HEK293 (cell line): Measurements from ENCODE around the gene TMEM11.

Source experiments
- CTCF ChIA-PET: fragments of 350-600 bp; formaldehyde crosslinking; extraction: SDS; loops from one replicate; lab custom pipeline; 2021; ENCODE audit warnings: antibody characterized with exemption; lab: Yijun Ruan, JAX
- POLR2A ChIA-PET: fragments of 300-600 bp; formaldehyde crosslinking; extraction: SDS; loops from one replicate; lab custom pipeline; 2020; ENCODE audit warnings: antibody characterized with exemption, inconsistent platforms; lab: Yijun Ruan, JAX
- H3K27ac ChIP-seq: fragments of 200-500 bp; sonication (Bioruptor generic); 2 replicates; pipeline ENCODE4 v1.5.1; 2014; ENCODE audit warnings: low read depth, low read length, control low read depth, inconsistent platforms; ENCODE audit errors: extremely low read depth
- H3K36me3 ChIP-seq, 2 experiments: fragments of 200-500 bp in 1 of 2; sonication (Bioruptor generic) in 1 of 2; 1 replicate in 1 of 2; 2 replicates in 1 of 2; pipeline ENCODE4 v1.5.1; 2014 to 2017; ENCODE audit warnings: inconsistent platforms in 2 of 2, low read length in 2 of 2; ENCODE audit not compliant: control insufficient read depth in 2 of 2, insufficient read depth in 1 of 2
- H3K4me1 ChIP-seq: fragments of 200-500 bp; sonication (Bioruptor generic); 2 replicates; pipeline ENCODE4 v1.5.1; 2014; ENCODE audit warnings: mild to moderate bottlenecking, low read length, inconsistent platforms; ENCODE audit not compliant: control insufficient read depth, insufficient read depth
- H3K4me3 ChIP-seq: 2 replicates; pipeline ENCODE4 v1.5.1; 2011; ENCODE audit warnings: low read depth, mild to moderate bottlenecking, control low read depth, low read length, moderate library complexity
- H3K9me3 ChIP-seq: fragments of 200-500 bp; sonication (Bioruptor generic); 2 replicates; pipeline ENCODE4 v1.5.1; 2014; ENCODE audit warnings: low read depth, low read length, inconsistent platforms; ENCODE audit not compliant: control insufficient read depth, insufficient read depth
- BCL11A ChIP-seq: fragments of 450-650 bp; formaldehyde crosslinking; IDR thresholded peaks from 2 replicates; pipeline ENCODE4 v1.5.1; 2016; ENCODE audit warnings: low read depth, missing biosample characterization, missing genetic modification characterization
- RBAK ChIP-seq: fragments of 450-650 bp; formaldehyde crosslinking; IDR thresholded peaks from 2 replicates; pipeline ENCODE4 v1.5.1; 2016; ENCODE audit warnings: missing biosample characterization, missing genetic modification characterization
- SCRT2 ChIP-seq: fragments of 450-650 bp; formaldehyde crosslinking; IDR thresholded peaks from 2 replicates; pipeline ENCODE4 v1.5.1; 2016; ENCODE audit warnings: missing biosample characterization, missing genetic modification characterization
- ZBTB48 ChIP-seq: fragments of 450-650 bp; formaldehyde crosslinking; IDR thresholded peaks from 2 replicates; pipeline ENCODE4 v1.5.1; 2016; ENCODE audit warnings: missing biosample characterization, missing genetic modification characterization
- ZFHX2 ChIP-seq: fragments of 450-650 bp; formaldehyde crosslinking; conservative IDR thresholded peaks from 2 replicates; pipeline ENCODE4 v1.5.1; 2016; ENCODE audit warnings: missing biosample characterization, missing genetic modification characterization
- ZNF211 ChIP-seq: fragments of 450-650 bp; formaldehyde crosslinking; IDR thresholded peaks from 2 replicates; pipeline ENCODE4 v1.5.1; 2016; ENCODE audit warnings: low read depth, missing biosample characterization, missing genetic modification characterization
- ZNF248 ChIP-seq: fragments of 450-650 bp; formaldehyde crosslinking; IDR thresholded peaks from 2 replicates; pipeline ENCODE4 v1.5.1; 2017; ENCODE audit warnings: missing biosample characterization, missing genetic modification characterization
- ZNF324 ChIP-seq: fragments of 450-650 bp; formaldehyde crosslinking; IDR thresholded peaks from 2 replicates; pipeline ENCODE4 v1.5.1; 2016; ENCODE audit warnings: missing biosample characterization, missing genetic modification characterization
- ZNF423 ChIP-seq: fragments of 450-650 bp; formaldehyde crosslinking; IDR thresholded peaks from 2 replicates; pipeline ENCODE4 v1.5.1; 2016; ENCODE audit warnings: missing biosample characterization, missing genetic modification characterization
- ZNF433 ChIP-seq: fragments of 450-650 bp; formaldehyde crosslinking; IDR thresholded peaks from 2 replicates; pipeline ENCODE4 v1.5.1; 2016; ENCODE audit warnings: missing biosample characterization, missing genetic modification characterization, low read depth
- ZNF510 ChIP-seq: fragments of 450-650 bp; formaldehyde crosslinking; IDR thresholded peaks from 2 replicates; pipeline ENCODE4 v1.5.1; 2018; ENCODE audit warnings: mild to moderate bottlenecking, missing genetic modification characterization, missing biosample characterization; ENCODE audit not compliant: insufficient replicate concordance
- ZNF513 ChIP-seq: fragments of 450-650 bp; IDR thresholded peaks from 2 replicates; pipeline ENCODE4 v1.5.1; 2018; ENCODE audit warnings: missing biosample characterization, missing genetic modification characterization
- ZNF518A ChIP-seq: fragments of 450-650 bp; formaldehyde crosslinking; conservative IDR thresholded peaks from 2 replicates; pipeline ENCODE4 v1.5.1; 2016; ENCODE audit warnings: low read depth, missing biosample characterization, missing genetic modification characterization
- ZNF529 ChIP-seq: fragments of 450-650 bp; formaldehyde crosslinking; IDR thresholded peaks from 2 replicates; pipeline ENCODE4 v1.5.1; 2017; ENCODE audit warnings: missing genetic modification characterization, missing biosample characterization; ENCODE audit not compliant: insufficient replicate concordance
- ZNF561 ChIP-seq: fragments of 450-650 bp; IDR thresholded peaks from 2 replicates; pipeline ENCODE4 v1.5.1; 2018; ENCODE audit warnings: missing biosample characterization, missing genetic modification characterization, borderline replicate concordance
- ZNF585B ChIP-seq: fragments of 450-650 bp; formaldehyde crosslinking; IDR thresholded peaks from 2 replicates; pipeline ENCODE4 v1.5.1; 2016; ENCODE audit warnings: missing biosample characterization, missing genetic modification characterization
- ZNF596 ChIP-seq: fragments of 450-650 bp; IDR thresholded peaks from 2 replicates; pipeline ENCODE4 v1.5.0; 2018; ENCODE audit warnings: missing biosample characterization, mild to moderate bottlenecking, missing genetic modification characterization, moderate library complexity
- ZNF623 ChIP-seq: fragments of 450-650 bp; formaldehyde crosslinking; IDR thresholded peaks from 2 replicates; pipeline ENCODE4 v1.5.1; 2016; ENCODE audit warnings: missing biosample characterization, missing genetic modification characterization
- ZNF626 ChIP-seq: fragments of 450-650 bp; sonication (Bioruptor Pico); formaldehyde crosslinking; IDR thresholded peaks from 2 replicates; pipeline ENCODE4 v1.5.1; 2018; ENCODE audit warnings: missing biosample characterization, missing genetic modification characterization, inconsistent platforms
- ZNF645 ChIP-seq: fragments of 450-650 bp; formaldehyde crosslinking; IDR thresholded peaks from 2 replicates; pipeline ENCODE4; 2016; ENCODE audit warnings: missing biosample characterization, missing genetic modification characterization
- ZNF701 ChIP-seq: fragments of 450-650 bp; formaldehyde crosslinking; IDR thresholded peaks from 2 replicates; pipeline ENCODE4 v1.5.1; 2016; ENCODE audit warnings: missing biosample characterization, missing genetic modification characterization
- ZNF777 ChIP-seq: fragments of 450-650 bp; formaldehyde crosslinking; IDR thresholded peaks from 2 replicates; pipeline ENCODE4 v1.5.1; 2017; ENCODE audit warnings: missing biosample characterization, missing genetic modification characterization, borderline replicate concordance
- ZNF837 ChIP-seq: fragments of 450-650 bp; formaldehyde crosslinking; IDR thresholded peaks from 2 replicates; pipeline ENCODE4 v1.5.1; 2016; ENCODE audit warnings: missing biosample characterization, missing genetic modification characterization

The TMEM11 gene

GRCh38 chr17:21164620-21165019, 49.3 kb downstream of the TMEM11 start:
- TF ChIP-seq ZNF626 = no peak
- TF ChIP-seq ZNF529 (tag by site-specific recombination) = no peak
- no peak for TF ChIP-seq ZNF324 (tag by site-specific recombination)
- TF ChIP-seq RBAK (tag by site-specific recombination) = no peak
- no peak for TF ChIP-seq BCL11A (tag by site-specific recombination)
- TF ChIP-seq ZNF623 (tag by site-specific recombination) = no peak
- no peak for TF ChIP-seq ZNF701 (tag by site-specific recombination)
- peaks cover 5% of the 10 kb centered on the region for H3K4me1 ChIP-seq
- ChIA-PET POLR2A (no interaction called here), CTCF (interaction anchor here (0.6 kb wide), 2 partner anchors 9 to 318 kb away, joined by 3 to 4 read pairs; no protein-coding TSS in a partner anchor)
- H3K27ac ChIP-seq = no peak overlapping the region
- no peak overlapping the region for H3K4me3 ChIP-seq
- no peaks in the 10 kb centered on the region for H3K9me3 ChIP-seq
- H3K36me3 ChIP-seq = peaks cover 0 to 3% of the 10 kb centered on the region in 2 experiments; a peak in 1 of 3 replicates

- POLR2A ChIA-PET = no interaction called here
- H3K27ac ChIP-seq = no peak overlapping the region
- H3K4me3 ChIP-seq = no peak overlapping the region
- CTCF ChIA-PET = interaction anchor here (0.6 to 1.2 kb wide), 4 partner anchors 10 to 348 kb away, joined by 3 to 5 read pairs (median 4); no protein-coding TSS in a partner anchor
- H3K36me3 ChIP-seq = peaks cover 0 to 3% of the 10 kb centered on the region in 2 experiments; a peak in 1 of 3 replicates
- H3K4me1 ChIP-seq = peaks cover 5% of the 10 kb centered on the region
- no peaks in the 10 kb centered on the region for H3K9me3 ChIP-seq
- no peak for TF ChIP-seq ZNF596 (tag by site-specific recombination)
- no peak for TF ChIP-seq ZFHX2 (tag by site-specific recombination)
- TF ChIP-seq, all 188 proteins: peak for 0
These were observed 49.7 kb downstream of the TMEM11 start for GRCh38 chr17:21164216-21164615.

GRCh38 chr17:21163101-21163500, 50.9 kb downstream of the TMEM11 start:
- H3K4me1 ChIP-seq = peaks cover 5% of the 10 kb centered on the region
- H3K27ac ChIP-seq = no peak overlapping the region
- CTCF ChIA-PET = interaction anchor here (0.8 to 1.2 kb wide), 2 partner anchors 44 to 349 kb away, joined by 4 to 5 read pairs; no protein-coding TSS in a partner anchor
- POLR2A ChIA-PET = interaction anchor here (0.6 to 0.7 kb wide), 2 partner anchors 12 to 23 kb away, joined by 3 read pairs; no protein-coding TSS in a partner anchor
- no peak overlapping the region for H3K4me3 ChIP-seq
- peaks cover 0 to 3% of the 10 kb centered on the region in 2 experiments; a peak in 1 of 3 replicates for H3K36me3 ChIP-seq
- H3K9me3 ChIP-seq = no peaks in the 10 kb centered on the region
- no peak for TF ChIP-seq ZNF837 (tag by site-specific recombination)
- no peak for TF ChIP-seq ZBTB48 (tag by site-specific recombination)
- no peak for TF ChIP-seq ZNF585B (tag by site-specific recombination)
- no peak for TF ChIP-seq ZNF433 (tag by site-specific recombination)
- no peak for TF ChIP-seq ZNF423 (tag by site-specific recombination)
- TF ChIP-seq ZNF248 (tag by site-specific recombination) = no peak
- TF ChIP-seq SCRT2 = no peak
- no peak for TF ChIP-seq ZNF513 (tag by site-specific recombination)
- TF ChIP-seq ZNF518A = no peak
- TF ChIP-seq ZNF211 (tag by site-specific recombination) = no peak
- TF ChIP-seq ZNF777 (tag by site-specific recombination) = no peak
- no peak for TF ChIP-seq ZNF645
- TF ChIP-seq ZNF510 (tag by site-specific recombination) = no peak
- TF ChIP-seq ZNF561 (tag by site-specific recombination) = no peak
